Endodermal cell (in vitro differentiated cells): ENCODE measurements around the gene ZNF497. TPM values are rescaled to one million over a fixed set of nuclear protein-coding genes. Genes with fewer than 3 reads are reported as not detected.

Experiments
- DNase-seq: peaks from one replicate; pipeline ENCODE4 v3.0.0-alpha.2; 2017
- H3K27ac ChIP-seq: 2 replicates; pipeline ENCODE4 v1.5.1; 2013; ENCODE audit warnings: mild to moderate bottlenecking, low read depth, low read length, moderate library complexity
- H3K27me3 ChIP-seq: 2 replicates; pipeline ENCODE4 v1.6.1; 2013; ENCODE audit warnings: mild to moderate bottlenecking, low read length, moderate library complexity; ENCODE audit not compliant: insufficient read depth, control insufficient read depth, poor library complexity, severe bottlenecking
- H3K36me3 ChIP-seq: 2 replicates; pipeline ENCODE4 v1.7.0; 2013; ENCODE audit warnings: mild to moderate bottlenecking, low read length, moderate library complexity; ENCODE audit not compliant: control insufficient read depth, insufficient read depth
- H3K4me1 ChIP-seq: one replicate; pipeline ENCODE4 v1.7.0; 2013; ENCODE audit warnings: low read length; ENCODE audit not compliant: control insufficient read depth, insufficient read depth
- H3K4me3 ChIP-seq: 2 replicates; pipeline ENCODE4 v1.5.1; 2013; ENCODE audit warnings: mild to moderate bottlenecking, low read length, moderate library complexity
- H3K9ac ChIP-seq: 2 replicates; pipeline ENCODE4 v1.6.1; 2013; ENCODE audit warnings: mild to moderate bottlenecking, low read length, moderate library complexity; ENCODE audit not compliant: poor library complexity, severe bottlenecking; ENCODE audit errors: extremely low read depth
- H3K9me3 ChIP-seq: 2 replicates; pipeline ENCODE4 v1.6.1; 2013; ENCODE audit warnings: mild to moderate bottlenecking, low read length, moderate library complexity; ENCODE audit not compliant: control insufficient read depth
- H3K27ac Mint-ChIP-seq: 2 replicates; pipeline ENCODE4 v1.8.0; 2020; ENCODE audit warnings: mixed read lengths
- H3K27me3 Mint-ChIP-seq: 2 replicates; pipeline ENCODE4 v1.8.0; 2021; ENCODE audit warnings: mild to moderate bottlenecking, mixed read lengths; ENCODE audit not compliant: insufficient read depth
- H3K36me3 Mint-ChIP-seq: 2 replicates; pipeline ENCODE4 v1.8.0; 2020; ENCODE audit warnings: low read depth, mixed read lengths
- H3K4me1 Mint-ChIP-seq: 2 replicates; pipeline ENCODE4 v1.8.0; 2020; ENCODE audit warnings: mixed read lengths
- H3K4me3 Mint-ChIP-seq: 2 replicates; pipeline ENCODE4 v1.8.0; 2020; ENCODE audit warnings: mild to moderate bottlenecking, moderate library complexity, mixed read lengths
- H3K9me3 Mint-ChIP-seq: 2 replicates; pipeline ENCODE4 v1.8.0; 2020; ENCODE audit warnings: mild to moderate bottlenecking, mixed read lengths
- WGBS, 2 experiments: methylation state at CpG; one replicate each; pipeline versions ENCODE4 v1.1.5 to v1.1.7; 2013; ENCODE audit warnings: missing lambda C conversion rate in 2 of 2, mixed read lengths in 1 of 2; ENCODE audit not compliant: insufficient coverage in 1 of 2, insufficient read length in 1 of 2; 5-methylcytosine and 5-hydroxymethylcytosine counted together
- total RNA-seq, 2 donors: library from RNA; stranded (reverse); fragmentation: NEBNext Ultra II Directional in 1 of 2; extraction: Animal tissue kit (Norgen Biotek cat#: 25700) in 1 of 2; gene quantifications; 2 replicates in 1 of 2; 3 replicates in 1 of 2; pipeline ENCODE4 v1.2.1, GENCODE V29; 2021
- TF ChIP-seq, protein P1 (sequence below): fragments of 200-600 bp; sonication (generic); conservative IDR thresholded peaks from 2 replicates; pipeline ENCODE4 v1.5.0; 2021; ENCODE audit warnings: antibody characterized with exemption, mild to moderate bottlenecking

ZNF497 gene
- total RNA-seq, 2 donors from 2014 or later: 5.2 to 5.9 TPM

DNA sequence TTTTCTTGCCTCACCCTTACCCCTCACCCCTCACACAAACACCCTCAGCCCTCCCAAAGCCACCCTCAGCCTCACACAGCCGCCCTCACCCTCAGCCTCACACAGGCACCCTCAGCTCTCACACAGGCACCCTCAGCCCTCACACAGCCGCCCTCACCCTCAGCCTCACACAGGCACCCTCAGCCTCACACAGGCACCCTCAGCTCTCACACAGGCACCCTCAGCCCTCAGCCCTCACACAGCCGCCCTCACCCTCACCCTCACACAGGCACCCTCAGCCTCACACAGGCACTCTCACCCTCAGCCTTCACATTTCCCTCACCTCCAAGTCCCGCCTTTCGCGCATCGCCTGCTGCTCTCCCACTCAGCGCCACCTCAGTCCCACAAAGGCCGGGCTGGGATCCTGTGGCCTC, 36.0 kb downstream of the ZNF497 start:
- Histone ChIP-seq H3K27ac (peak overlapping the region; percentile 33), H3K4me1 (peaks cover 12% of the 10 kb centered on the region), H3K36me3 (peaks cover 5% of the 10 kb centered on the region), H3K27me3 (no peaks in the 10 kb centered on the region), H3K4me3 (peak overlapping the region; percentile 99), H3K9ac (peak overlapping the region; percentile 86), H3K9me3 (no peaks in the 10 kb centered on the region)
- H3K9me3 Mint-ChIP-seq: no peaks in the 10 kb centered on the region
- no peak overlapping the region for H3K27ac Mint-ChIP-seq
- peaks cover 11% of the 10 kb centered on the region for H3K4me1 Mint-ChIP-seq
- no peaks in the 10 kb centered on the region for H3K27me3 Mint-ChIP-seq
- no peak for DNase-seq
- no peak overlapping the region for H3K4me3 Mint-ChIP-seq
- TF ChIP-seq, protein P1, sequence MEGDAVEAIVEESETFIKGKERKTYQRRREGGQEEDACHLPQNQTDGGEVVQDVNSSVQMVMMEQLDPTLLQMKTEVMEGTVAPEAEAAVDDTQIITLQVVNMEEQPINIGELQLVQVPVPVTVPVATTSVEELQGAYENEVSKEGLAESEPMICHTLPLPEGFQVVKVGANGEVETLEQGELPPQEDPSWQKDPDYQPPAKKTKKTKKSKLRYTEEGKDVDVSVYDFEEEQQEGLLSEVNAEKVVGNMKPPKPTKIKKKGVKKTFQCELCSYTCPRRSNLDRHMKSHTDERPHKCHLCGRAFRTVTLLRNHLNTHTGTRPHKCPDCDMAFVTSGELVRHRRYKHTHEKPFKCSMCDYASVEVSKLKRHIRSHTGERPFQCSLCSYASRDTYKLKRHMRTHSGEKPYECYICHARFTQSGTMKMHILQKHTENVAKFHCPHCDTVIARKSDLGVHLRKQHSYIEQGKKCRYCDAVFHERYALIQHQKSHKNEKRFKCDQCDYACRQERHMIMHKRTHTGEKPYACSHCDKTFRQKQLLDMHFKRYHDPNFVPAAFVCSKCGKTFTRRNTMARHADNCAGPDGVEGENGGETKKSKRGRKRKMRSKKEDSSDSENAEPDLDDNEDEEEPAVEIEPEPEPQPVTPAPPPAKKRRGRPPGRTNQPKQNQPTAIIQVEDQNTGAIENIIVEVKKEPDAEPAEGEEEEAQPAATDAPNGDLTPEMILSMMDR: no peak
- 0 to 2% methylated on average over 6 to 9 of the region's 9 CpGs for WGBS, 2 experiments
- no peaks in the 10 kb centered on the region for H3K36me3 Mint-ChIP-seq

DNA sequence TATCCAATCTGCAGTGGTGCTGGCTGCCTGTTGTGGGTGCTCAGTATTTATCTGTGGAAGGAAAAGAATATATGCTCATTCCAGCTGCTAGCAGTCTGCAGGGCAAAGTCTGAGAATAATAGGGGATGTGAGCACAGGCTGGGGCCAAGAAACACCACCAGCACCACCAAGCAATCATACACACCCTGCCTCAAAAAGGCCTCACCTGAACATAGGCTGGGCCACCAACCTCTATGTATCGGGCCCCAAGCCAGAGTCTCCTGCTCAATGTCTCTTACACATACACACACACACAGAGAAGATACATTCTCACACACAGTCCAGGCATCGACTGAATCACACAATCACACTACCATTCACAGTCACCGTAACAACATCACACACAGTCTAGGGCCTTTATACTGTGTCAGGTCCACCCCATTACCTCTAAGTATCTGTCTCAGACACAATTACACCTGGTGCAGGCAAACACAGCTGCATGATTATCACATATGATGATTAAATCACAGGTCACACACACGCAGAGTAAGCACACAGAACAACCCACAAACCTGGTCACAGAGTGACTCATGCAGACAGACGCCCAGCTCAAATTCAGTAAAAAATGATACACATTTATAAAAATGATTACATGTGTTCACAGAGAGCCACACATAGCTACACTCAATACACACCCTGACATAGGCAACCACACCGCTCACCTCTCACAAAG, 37.1 kb downstream of the ZNF497 start:
- Mint-ChIP-seq H3K9me3 (no peaks in the 10 kb centered on the region), H3K27ac (no peak overlapping the region), H3K36me3 (no peaks in the 10 kb centered on the region), H3K4me1 (peaks cover 6% of the 10 kb centered on the region), H3K27me3 (no peaks in the 10 kb centered on the region), H3K4me3 (no peak overlapping the region)
- 86 to 91% methylated on average over 4 to 5 of the region's 6 CpGs for WGBS, 2 experiments
- Histone ChIP-seq H3K9ac (peak overlapping the region; percentile 86), H3K27me3 (no peaks in the 10 kb centered on the region), H3K36me3 (peaks cover 5% of the 10 kb centered on the region), H3K9me3 (no peaks in the 10 kb centered on the region), H3K4me3 (peak overlapping the region; percentile 99), H3K4me1 (peaks cover 8% of the 10 kb centered on the region), H3K27ac (no peak overlapping the region)
- no peak for DNase-seq
- TF ChIP-seq, protein P1: no peak

DNA sequence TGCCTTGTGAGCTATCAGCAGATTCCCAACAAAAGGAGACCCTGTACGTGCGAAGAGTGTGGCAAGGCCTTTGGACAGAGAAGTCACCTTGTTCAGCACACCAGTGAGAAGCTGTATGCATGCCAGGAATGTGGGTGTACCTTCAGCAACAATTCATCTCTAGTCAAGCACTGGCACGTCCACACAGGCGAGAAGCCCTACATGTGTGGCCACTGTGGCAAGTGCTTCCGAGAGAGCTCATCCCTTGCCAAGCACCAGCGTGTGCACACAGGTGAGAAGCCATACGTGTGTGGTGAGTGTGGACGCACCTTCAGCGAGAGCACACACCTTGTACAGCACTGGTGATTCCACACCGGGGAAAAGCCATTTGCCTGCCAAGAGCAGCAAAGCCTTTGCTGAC, 43.3 kb downstream of the ZNF497 start:
- no peaks in the 10 kb centered on the region for H3K27me3 ChIP-seq
- H3K9ac ChIP-seq: no peak overlapping the region
- H3K4me1 ChIP-seq: no peaks in the 10 kb centered on the region
- Mint-ChIP-seq H3K27ac (no peak overlapping the region), H3K27me3 (no peaks in the 10 kb centered on the region), H3K36me3 (peaks cover 12% of the 10 kb centered on the region), H3K4me3 (no peak overlapping the region), H3K4me1 (no peaks in the 10 kb centered on the region), H3K9me3 (no peaks in the 10 kb centered on the region)
- TF ChIP-seq, protein P1: no peak
- no peaks in the 10 kb centered on the region for H3K9me3 ChIP-seq
- WGBS, 2 experiments: 93 to 94% methylated on average over 9 to 10 of the region's 10 CpGs
- H3K27ac ChIP-seq: no peak overlapping the region
- no peak overlapping the region for H3K4me3 ChIP-seq
- peaks cover 15% of the 10 kb centered on the region for H3K36me3 ChIP-seq
- no peak for DNase-seq
